Measurements from ENCODE around the gene CHCHD6. TPM values are rescaled to one million over a fixed set of nuclear protein-coding genes. Genes with fewer than 3 reads are reported as not detected.

CHCHD6 gene
- total RNA-seq, 3 donors from 2014 or later (not counting 1 experiment from before 2014, with no cell fraction given), result 5.3 to 9.9 (median 8.3) TPM

DNA sequence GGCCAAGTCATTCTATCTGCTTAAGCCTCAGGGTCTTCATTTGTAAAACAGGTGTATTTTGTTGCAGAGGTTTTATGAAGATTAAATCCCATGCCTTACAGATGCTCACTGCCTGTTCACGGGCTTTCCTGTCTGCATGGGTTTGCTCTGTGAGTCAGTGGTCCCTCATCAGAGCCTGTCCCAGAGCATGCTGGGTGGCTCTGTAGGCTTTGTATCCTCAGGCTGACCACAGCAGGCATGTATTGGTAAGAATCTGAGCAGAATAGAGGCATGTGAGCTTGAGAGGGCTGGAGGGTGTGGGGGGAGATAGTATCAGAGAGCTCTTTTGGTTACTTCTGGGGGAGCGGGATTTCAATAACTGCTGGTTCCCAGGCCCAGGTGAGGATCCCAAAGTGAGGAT is 233.5 kb downstream of the CHCHD6 start:
- 89% methylated on average over 2 of the region's 2 CpGs for WGBS (ENCODE audit: insufficient coverage)
- TF ChIP-seq, protein P1, sequence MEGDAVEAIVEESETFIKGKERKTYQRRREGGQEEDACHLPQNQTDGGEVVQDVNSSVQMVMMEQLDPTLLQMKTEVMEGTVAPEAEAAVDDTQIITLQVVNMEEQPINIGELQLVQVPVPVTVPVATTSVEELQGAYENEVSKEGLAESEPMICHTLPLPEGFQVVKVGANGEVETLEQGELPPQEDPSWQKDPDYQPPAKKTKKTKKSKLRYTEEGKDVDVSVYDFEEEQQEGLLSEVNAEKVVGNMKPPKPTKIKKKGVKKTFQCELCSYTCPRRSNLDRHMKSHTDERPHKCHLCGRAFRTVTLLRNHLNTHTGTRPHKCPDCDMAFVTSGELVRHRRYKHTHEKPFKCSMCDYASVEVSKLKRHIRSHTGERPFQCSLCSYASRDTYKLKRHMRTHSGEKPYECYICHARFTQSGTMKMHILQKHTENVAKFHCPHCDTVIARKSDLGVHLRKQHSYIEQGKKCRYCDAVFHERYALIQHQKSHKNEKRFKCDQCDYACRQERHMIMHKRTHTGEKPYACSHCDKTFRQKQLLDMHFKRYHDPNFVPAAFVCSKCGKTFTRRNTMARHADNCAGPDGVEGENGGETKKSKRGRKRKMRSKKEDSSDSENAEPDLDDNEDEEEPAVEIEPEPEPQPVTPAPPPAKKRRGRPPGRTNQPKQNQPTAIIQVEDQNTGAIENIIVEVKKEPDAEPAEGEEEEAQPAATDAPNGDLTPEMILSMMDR (IDR thresholded peaks at IDR 0.05), result no peak
- no peaks in the 10 kb centered on the region for H3K9me3 ChIP-seq (ENCODE audit: control insufficient read depth, insufficient read depth, low read length)
- no peaks in the 10 kb centered on the region for H3K27me3 ChIP-seq (ENCODE audit: control insufficient read depth, insufficient read depth, low read length)
- H3K4me3 ChIP-seq (ENCODE audit: low read length), result no peak overlapping the region
- H3K4me1 ChIP-seq (ENCODE audit: control insufficient read depth, insufficient read depth, low read length), result no peaks in the 10 kb centered on the region
- no peak overlapping the region for H3K27ac ChIP-seq (ENCODE audit: low read length)
- no peaks in the 10 kb centered on the region for H3K9me3 Mint-ChIP-seq
- no peak overlapping the region for H3K4me3 Mint-ChIP-seq
- no peak for ATAC-seq
- no peak overlapping the region for H3K27ac Mint-ChIP-seq
- peaks cover 0 to 16% of the 10 kb centered on the region in 2 donors for H3K4me1 Mint-ChIP-seq
- H3K36me3 ChIP-seq (ENCODE audit: control insufficient read depth, insufficient read depth, low read length), result no peaks in the 10 kb centered on the region
- no peaks in the 10 kb centered on the region for H3K36me3 Mint-ChIP-seq
- no peak for DNase-seq
- peaks cover 0 to 7% of the 10 kb centered on the region in 2 donors for H3K27me3 Mint-ChIP-seq (ENCODE audit: low read depth in 2 of 2)
- intact Hi-C loops (cut with micrococcal nuclease), result no loop called here

DNA sequence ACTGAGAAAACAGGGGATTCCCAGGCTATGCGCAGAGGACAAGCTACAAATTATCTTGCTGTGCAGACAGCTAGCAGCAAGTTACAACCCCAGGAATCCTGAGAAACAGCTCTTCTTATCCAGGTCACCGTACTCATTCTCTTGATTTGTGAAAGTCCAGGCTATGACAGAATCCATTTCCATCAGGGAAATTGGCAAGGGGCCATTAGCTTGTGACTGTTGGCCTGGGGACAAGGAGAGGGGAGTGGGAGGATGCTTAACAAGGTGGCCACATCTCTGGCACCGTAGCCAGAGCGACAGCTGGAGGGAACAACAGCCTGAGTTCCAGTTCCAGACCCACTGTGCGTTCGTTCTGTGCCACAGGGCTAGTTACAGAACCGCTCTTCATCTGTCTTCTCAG is 233.9 kb downstream of the CHCHD6 start:
- H3K27ac Mint-ChIP-seq, result no peak overlapping the region
- no peaks in the 10 kb centered on the region for H3K4me1 ChIP-seq (ENCODE audit: control insufficient read depth, insufficient read depth, low read length)
- H3K9me3 ChIP-seq (ENCODE audit: control insufficient read depth, insufficient read depth, low read length), result no peaks in the 10 kb centered on the region
- peaks cover 0 to 7% of the 10 kb centered on the region in 2 donors for H3K27me3 Mint-ChIP-seq (ENCODE audit: low read depth in 2 of 2)
- H3K4me1 Mint-ChIP-seq, result peaks cover 0 to 16% of the 10 kb centered on the region in 2 donors
- H3K9me3 Mint-ChIP-seq, result no peaks in the 10 kb centered on the region
- H3K27me3 ChIP-seq (ENCODE audit: control insufficient read depth, insufficient read depth, low read length), result no peaks in the 10 kb centered on the region
- intact Hi-C loops (cut with micrococcal nuclease), result no loop called here
- no peak overlapping the region for H3K27ac ChIP-seq (ENCODE audit: low read length)
- ATAC-seq (no peak), DNase-seq (no peak)
- 86% methylated on average over 7 of the region's 7 CpGs for WGBS (ENCODE audit: insufficient coverage)
- no peaks in the 10 kb centered on the region for H3K36me3 ChIP-seq (ENCODE audit: control insufficient read depth, insufficient read depth, low read length)
- TF ChIP-seq, protein P1 (IDR thresholded peaks at IDR 0.05), result no peak
- no peak overlapping the region for H3K4me3 Mint-ChIP-seq
- no peaks in the 10 kb centered on the region for H3K36me3 Mint-ChIP-seq
- H3K4me3 ChIP-seq (ENCODE audit: low read length), result no peak overlapping the region

DNA sequence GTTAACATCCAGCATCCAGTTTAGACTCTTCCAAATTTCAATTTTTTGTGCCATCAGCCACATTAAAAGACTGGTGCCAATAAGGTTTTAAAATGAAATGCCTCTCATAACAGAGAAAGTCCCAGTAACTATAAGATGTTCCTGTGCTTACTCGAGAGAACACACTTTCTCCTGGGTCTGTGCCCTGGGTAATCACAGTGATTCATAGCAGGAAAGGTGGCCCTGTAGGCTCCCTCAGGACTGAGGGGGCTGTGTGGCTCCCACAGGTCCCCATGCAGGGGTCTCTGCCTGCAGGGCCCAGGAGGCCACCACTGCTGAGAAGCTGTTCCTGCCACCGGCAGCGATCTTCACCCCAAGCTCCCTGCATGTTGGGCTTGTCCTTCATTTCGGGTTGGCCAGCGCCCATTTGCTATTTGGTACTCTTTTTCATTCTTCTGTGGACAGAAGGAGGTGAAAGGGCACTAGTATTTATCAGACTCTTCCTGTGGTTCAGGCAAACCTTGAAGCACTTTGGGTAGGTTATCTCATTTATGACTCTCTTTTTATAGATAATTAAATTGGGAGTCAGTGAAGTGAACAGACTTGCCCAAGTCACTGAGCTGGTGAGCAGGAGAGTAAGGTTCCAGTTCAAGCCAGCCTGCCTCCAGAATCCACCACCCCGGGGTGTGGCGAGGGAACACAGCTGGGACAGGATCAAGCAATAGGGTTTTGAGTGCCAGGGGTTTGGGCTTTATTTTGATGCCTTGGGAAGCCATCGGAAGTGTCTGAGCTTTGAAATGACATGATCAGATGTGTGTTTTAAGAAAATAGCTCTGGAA is 234.7 kb downstream of the CHCHD6 start:
- no peak overlapping the region for H3K4me3 Mint-ChIP-seq
- ATAC-seq, result no peak
- H3K27me3 ChIP-seq (ENCODE audit: control insufficient read depth, insufficient read depth, low read length), result no peaks in the 10 kb centered on the region

More for the DNA sequence above, 234.7 kb downstream of the CHCHD6 start:
- TF ChIP-seq, protein P1 (IDR thresholded peaks at IDR 0.05), result no peak
- intact Hi-C loops (cut with micrococcal nuclease), result no loop called here
- H3K27ac ChIP-seq (ENCODE audit: low read length), result no peak overlapping the region
- Mint-ChIP-seq H3K27ac (no peak overlapping the region), H3K4me1 (peaks cover 0 to 16% of the 10 kb centered on the region in 2 donors), H3K9me3 (no peaks in the 10 kb centered on the region), H3K27me3 (ENCODE audit: low read depth in 2 of 2) (peaks cover 0 to 7% of the 10 kb centered on the region in 2 donors), H3K36me3 (no peaks in the 10 kb centered on the region)
- no peak for DNase-seq
- H3K4me1 ChIP-seq (ENCODE audit: control insufficient read depth, insufficient read depth, low read length), result no peaks in the 10 kb centered on the region
- no peaks in the 10 kb centered on the region for H3K9me3 ChIP-seq (ENCODE audit: control insufficient read depth, insufficient read depth, low read length)
- H3K36me3 ChIP-seq (ENCODE audit: control insufficient read depth, insufficient read depth, low read length), result no peaks in the 10 kb centered on the region
- 89% methylated on average over 8 of the region's 8 CpGs for WGBS (ENCODE audit: insufficient coverage)
- no peak overlapping the region for H3K4me3 ChIP-seq (ENCODE audit: low read length)
